ENCODE measurements around the gene PIMREG.

Gene PIMREG

DNA sequence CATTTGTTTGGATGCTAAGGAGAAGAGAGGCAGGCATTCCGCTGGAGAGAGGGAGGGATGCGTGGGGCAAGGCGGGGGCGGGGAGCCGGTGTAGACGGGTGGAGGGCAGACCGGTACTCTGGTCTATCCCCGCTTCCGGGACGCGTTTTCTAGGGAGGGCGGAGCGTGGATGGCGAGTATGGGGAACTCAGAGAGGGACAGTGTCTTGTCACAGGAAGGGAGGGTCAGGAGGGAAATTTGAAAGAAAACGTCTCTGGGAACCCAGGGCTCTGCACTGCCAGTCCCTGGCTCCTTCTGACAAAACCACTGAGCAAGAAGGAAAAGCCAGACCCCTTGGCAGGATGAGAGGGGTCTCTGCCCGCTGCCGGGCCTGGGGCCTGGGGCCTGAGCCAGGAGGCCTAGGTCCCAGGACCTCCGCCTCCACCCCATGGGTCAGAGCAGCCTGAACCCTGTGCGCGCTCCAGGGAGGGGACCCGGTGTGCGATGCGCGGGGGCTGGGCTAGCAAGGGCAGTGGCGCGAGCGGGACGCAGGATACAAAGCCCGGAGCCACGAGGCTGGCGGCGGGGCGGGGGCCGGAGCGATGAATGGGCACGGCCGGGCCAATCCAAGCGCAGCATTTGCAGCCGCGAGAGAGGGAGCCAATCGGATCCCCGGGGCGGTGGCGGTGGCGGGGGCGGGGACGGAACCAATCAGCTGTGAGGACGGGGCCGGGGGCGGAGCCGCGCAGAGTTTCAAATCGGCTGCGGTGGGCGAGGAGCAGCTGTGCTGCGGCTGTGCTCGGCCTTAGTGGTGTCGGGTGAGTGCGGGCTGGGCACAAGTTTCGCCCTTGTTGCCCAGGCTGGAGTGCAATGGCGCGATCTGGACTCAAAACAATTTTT is at the start of gene PIMREG:
TSS of gene PIMREG (plus strand) at position 764 of the 879 bp plus-strand sequence. CDS start 656 bp downstream, outside the sequence.
- in situ Hi-C loops (cut with HindIII; ENCODE audit: low sequenced_read_pairs), result no loop called here

DNA sequence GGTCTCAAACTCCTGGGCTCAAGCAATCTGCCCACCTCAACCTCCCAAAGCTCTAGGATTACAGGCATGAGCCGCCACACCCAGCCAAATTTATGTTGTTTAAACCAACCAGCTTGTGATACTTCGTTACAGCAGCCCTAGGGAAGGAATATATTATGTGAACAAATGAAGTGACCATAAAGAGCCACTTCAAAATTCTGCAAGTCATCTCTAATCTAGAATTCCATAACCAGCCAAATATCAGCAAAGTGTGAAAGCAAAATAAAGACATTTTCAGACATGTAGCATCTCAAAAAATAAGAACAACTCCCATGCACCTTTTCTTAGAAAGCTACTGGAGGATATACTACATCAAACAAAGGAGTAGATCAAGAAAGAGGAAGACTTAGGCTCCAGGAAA is 45.3 kb upstream of the PIMREG start:
- in situ Hi-C loops (cut with HindIII; ENCODE audit: low sequenced_read_pairs), result no loop called here

DNA sequence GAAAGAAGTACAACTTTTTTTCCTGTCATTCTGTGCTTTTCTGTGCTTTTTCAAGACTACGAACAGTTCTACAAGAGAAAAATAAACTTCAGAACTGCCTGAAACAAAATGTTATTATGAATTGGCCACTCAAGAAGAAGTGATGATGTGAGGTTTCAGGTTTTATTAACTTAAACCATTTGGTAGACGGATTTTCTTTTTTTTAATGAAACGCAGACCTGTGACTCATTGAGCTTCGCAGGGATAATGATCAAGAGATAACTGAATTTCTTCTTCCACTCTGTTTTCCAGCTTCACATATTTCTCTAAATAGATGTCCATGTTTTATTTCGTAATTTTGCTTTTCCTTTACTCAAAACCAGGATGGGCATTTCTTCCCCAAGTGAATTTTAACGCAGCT is 42.0 kb upstream of the PIMREG start:
- in situ Hi-C loops (cut with HindIII; ENCODE audit: low sequenced_read_pairs), result no loop called here

DNA sequence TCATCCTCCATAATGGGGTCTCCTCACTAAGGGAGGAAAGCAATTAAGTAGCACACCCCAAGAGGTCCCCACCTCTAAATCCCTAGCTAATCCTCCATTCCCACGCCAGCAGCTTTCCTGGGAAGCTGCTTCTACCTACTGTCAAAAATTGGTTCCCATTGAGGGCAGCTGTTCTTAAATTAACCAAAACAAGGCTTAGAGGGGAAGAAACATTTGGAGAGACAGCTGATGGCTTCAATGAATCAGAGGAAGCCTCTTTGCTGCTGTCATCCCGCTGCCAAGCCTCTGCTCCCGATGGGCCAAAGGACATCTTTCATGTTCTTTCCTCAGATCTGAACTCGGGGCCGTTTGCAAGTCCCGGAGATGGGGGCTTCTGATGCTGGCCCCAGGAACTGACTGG is 36.0 kb upstream of the PIMREG start:
- in situ Hi-C loops (cut with HindIII; ENCODE audit: low sequenced_read_pairs), result no loop called here

DNA sequence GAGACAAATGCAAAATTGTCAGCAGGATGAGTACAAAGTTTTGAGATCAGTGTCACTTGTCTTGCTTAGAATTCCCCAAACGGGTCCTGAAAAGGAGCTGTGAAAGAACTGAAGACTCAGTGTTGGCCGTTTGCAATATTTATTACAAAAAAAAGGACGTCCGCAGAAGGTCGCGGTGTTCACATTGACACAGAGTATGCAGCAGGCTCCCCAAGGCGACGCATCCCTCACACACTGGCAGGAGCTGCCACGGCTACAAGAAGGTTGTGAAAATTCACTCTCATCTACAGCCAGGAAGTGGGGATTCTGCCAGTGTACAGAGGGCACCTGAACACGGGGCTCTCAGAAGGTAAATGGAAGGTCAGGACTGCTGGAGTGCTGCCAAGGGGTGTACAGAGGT is 35.5 kb upstream of the PIMREG start:
- in situ Hi-C loops (cut with HindIII; ENCODE audit: low sequenced_read_pairs), result no loop called here

- in situ Hi-C loops (cut with HindIII; ENCODE audit: low sequenced_read_pairs), result no loop called here
Measured at GRCh38 chr17:6413065-6413464, 31.2 kb upstream of the PIMREG start.

DNA sequence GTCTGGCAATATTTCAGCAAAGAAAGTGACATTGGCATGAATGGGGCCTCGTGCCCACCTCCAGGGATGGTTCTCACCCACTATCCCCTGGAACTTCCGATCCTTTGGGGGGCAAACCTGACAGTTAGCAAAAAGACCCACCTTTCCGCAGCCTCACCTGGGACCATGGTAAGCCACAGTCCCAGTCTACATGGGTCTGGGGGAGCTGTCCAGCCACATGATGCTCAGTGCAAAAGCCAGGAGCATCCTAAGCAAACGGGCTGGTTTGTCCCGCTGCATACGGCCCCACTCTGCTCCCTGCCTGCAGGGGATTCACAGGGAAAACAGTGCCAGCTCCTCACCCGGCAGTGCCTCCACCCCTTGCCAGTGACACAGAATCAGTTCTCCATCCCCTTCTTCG is 28.6 kb upstream of the PIMREG start:
- in situ Hi-C loops (cut with HindIII; ENCODE audit: low sequenced_read_pairs), result loop anchor here (5.0 kb wide), 1 partner anchor 803 kb away; no protein-coding TSS in a partner anchor

GRCh38 chr17:6420173-6420641 is 24.0 kb upstream of the PIMREG start:
- in situ Hi-C loops (cut with HindIII; ENCODE audit: low sequenced_read_pairs), result no loop called here

- in situ Hi-C loops (cut with HindIII; ENCODE audit: low sequenced_read_pairs), result no loop called here
Measured at GRCh38 chr17:6421700-6422604, 22.3 kb upstream of the PIMREG start.

DNA sequence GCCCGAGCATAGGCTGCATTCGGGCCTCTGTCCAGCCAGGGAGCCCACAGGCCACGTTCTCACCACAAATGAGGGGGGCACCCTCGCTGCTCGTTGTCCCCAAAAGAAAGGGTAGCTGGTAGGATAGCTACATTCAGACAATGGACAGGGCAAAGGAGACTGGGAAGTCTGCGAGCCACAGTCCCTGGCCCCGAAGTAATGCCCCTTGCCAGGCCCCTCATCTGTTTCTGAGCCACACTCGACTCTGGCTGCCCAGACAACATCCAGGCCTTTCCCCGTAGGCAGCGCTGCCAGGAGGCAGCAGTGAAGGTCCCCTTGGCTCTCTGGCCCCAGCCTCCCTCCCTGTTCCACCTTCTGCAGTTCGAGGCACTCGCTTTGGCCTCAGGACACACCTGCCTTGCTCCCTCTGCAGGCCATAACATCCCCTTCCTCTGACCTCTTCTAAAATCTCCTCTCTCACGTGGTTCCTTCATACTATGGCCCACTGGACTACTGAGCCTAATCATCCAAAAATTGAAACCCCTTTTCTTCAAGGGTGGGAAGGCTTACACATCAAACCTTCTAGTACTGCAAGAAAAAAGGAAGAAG is 21.5 kb upstream of the PIMREG start:
- in situ Hi-C loops (cut with HindIII; ENCODE audit: low sequenced_read_pairs), result no loop called here

DNA sequence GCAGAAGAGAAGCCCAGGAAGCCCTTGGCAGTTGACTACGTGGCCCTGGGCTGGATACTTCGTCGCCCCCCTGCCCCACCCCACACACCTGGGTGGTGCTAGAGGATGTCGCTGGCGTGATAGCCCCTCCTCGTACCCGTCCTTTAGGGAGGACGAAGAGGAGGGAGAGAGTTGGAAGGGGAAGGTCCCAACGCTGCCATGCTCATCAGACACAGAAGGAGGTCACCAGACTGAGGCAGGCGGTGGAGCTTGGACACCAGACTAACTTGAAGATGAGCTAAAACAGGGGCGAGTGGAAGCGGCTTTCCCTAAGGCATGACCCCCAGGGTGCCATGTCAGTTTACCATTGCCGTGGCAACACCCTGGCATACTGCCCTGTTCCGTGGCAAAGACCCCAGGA is 20.3 kb upstream of the PIMREG start:
- in situ Hi-C loops (cut with HindIII; ENCODE audit: low sequenced_read_pairs), result no loop called here

DNA sequence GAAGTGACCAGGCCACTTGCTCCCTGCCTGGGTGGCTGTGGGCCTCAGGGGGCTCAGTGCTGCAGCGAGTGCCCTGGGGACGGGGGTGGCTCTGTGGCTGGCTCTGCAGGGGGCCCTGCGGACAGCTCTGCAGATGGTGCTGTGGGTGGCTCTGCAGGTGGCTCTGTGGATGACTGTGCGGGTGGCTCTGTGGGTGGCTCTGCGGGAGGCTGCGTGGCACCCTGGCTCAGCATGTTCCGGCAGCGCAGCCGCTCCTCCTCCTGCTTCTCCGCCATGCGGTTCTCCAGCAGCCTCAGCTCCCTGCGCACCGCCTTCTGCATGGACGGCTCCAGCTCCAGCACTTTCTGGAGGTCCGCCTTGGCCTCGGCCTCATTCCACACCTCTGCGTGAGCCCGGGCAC is 18.8 kb upstream of the PIMREG start:
- in situ Hi-C loops (cut with HindIII; ENCODE audit: low sequenced_read_pairs), result no loop called here

DNA sequence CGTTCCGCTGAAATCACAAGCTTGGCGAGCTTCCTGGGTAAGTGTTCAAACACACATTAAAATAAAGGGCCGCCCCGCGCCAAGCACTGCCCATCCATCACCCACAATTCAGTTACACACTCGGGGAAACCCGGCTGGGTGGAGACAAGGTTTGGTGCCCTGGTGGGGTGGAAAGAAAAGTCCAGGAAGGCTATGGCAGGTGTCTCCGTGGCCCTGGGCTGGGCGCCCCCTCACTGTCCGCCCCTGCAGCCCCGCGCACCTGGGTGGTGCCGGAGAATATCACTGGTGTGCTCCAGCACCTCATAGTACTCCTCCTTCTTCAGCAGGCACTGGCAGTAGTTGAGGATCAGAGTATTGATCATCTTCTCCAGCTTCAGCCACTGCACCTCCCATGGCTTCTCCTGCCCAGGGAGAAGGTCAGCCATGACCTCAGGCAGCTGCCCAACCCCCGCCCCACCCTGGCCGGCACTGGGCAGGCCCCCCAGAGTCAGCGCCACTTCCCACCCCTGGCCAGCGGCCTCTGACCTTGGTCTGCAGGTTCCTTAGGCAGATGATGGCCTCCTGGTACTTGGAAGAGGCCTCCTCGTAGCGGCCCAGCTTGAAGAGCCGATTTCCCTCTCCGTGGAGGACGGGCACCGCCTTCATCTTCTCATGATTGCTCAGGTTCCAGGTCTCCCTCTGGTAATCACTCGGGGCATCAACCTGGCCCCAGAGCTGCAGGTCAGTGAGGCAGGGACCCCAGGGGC is 17.7 kb upstream of the PIMREG start:
- in situ Hi-C loops (cut with HindIII; ENCODE audit: low sequenced_read_pairs), result no loop called here

DNA sequence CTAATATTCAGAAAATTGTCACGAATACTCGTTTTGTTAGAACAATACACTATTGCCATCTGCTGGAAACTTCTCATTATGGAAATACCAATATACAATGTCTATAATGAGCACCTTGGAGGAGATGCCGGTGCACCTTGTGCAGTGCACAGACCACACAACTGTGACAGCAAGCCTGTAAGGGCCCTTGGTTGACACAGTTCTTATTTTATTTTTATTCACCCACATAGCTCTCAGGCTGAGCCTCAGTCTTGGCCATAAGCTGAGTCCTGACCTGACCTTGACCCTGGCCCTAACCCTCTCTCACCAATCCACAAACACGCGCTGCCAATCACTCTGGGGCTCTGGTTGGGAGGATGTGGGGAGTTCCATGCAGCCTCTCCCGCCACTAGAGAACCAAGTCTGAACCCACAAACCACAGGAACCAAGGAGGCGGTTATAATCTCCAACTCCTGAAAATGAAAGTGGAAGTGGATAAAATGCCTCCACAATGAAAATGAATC is 16.9 kb upstream of the PIMREG start:
- in situ Hi-C loops (cut with HindIII; ENCODE audit: low sequenced_read_pairs), result no loop called here

GRCh38 chr17:6428207-6428965 is 15.9 kb upstream of the PIMREG start:
- in situ Hi-C loops (cut with HindIII; ENCODE audit: low sequenced_read_pairs), result no loop called here

GRCh38 chr17:6429266-6429665 is 15.0 kb upstream of the PIMREG start:
- in situ Hi-C loops (cut with HindIII; ENCODE audit: low sequenced_read_pairs), result no loop called here

GRCh38 chr17:6430769-6431168 is 13.5 kb upstream of the PIMREG start:
- in situ Hi-C loops (cut with HindIII; ENCODE audit: low sequenced_read_pairs), result no loop called here

GRCh38 chr17:6435051-6435450 is 9.2 kb upstream of the PIMREG start, which contains the start of gene AIPL1:
Gene AIPL1 (minus strand): TSS chr17:6435121. CDS start chr17:6435104, 17 bp downstream.
- in situ Hi-C loops (cut with HindIII; ENCODE audit: low sequenced_read_pairs), result no loop called here

- in situ Hi-C loops (cut with HindIII; ENCODE audit: low sequenced_read_pairs), result no loop called here
Measured at GRCh38 chr17:6435968-6436367, 8.3 kb upstream of the PIMREG start.
